ENCODE data around the gene BANF2. TPM values are rescaled to one million over a fixed set of nuclear protein-coding genes. Genes with fewer than 3 reads are reported as not detected.
"Not testable (repeated sequence)": the region's sequence is repeated elsewhere in the genome, so short reads cannot be mapped to it uniquely, and the experiment has no call there.

The BANF2 gene
- total RNA-seq, 2 donors from 2014 or later, result not detected

- H3K4me1 Mint-ChIP-seq, result peaks cover 5% of the 10 kb centered on the region
- no peaks in the 10 kb centered on the region for H3K36me3 ChIP-seq (ENCODE audit: control insufficient read depth, insufficient read depth, low read length)
- no peaks in the 10 kb centered on the region for H3K4me1 ChIP-seq (ENCODE audit: control insufficient read depth, insufficient read depth, low read length)
- H3K27ac Mint-ChIP-seq, result no peak overlapping the region
- H3K4me3 ChIP-seq (ENCODE audit: low read length), result no peak overlapping the region
- H3K4me3 Mint-ChIP-seq, result no peak overlapping the region
- DNase-seq, result no peak
- no peaks in the 10 kb centered on the region for H3K36me3 Mint-ChIP-seq (ENCODE audit: low read depth)
- no peaks in the 10 kb centered on the region for H3K27me3 Mint-ChIP-seq (ENCODE audit: insufficient read depth)
- no peaks in the 10 kb centered on the region for H3K9me3 Mint-ChIP-seq
- TF ChIP-seq, protein P1, sequence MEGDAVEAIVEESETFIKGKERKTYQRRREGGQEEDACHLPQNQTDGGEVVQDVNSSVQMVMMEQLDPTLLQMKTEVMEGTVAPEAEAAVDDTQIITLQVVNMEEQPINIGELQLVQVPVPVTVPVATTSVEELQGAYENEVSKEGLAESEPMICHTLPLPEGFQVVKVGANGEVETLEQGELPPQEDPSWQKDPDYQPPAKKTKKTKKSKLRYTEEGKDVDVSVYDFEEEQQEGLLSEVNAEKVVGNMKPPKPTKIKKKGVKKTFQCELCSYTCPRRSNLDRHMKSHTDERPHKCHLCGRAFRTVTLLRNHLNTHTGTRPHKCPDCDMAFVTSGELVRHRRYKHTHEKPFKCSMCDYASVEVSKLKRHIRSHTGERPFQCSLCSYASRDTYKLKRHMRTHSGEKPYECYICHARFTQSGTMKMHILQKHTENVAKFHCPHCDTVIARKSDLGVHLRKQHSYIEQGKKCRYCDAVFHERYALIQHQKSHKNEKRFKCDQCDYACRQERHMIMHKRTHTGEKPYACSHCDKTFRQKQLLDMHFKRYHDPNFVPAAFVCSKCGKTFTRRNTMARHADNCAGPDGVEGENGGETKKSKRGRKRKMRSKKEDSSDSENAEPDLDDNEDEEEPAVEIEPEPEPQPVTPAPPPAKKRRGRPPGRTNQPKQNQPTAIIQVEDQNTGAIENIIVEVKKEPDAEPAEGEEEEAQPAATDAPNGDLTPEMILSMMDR (conservative IDR thresholded peaks at IDR 0.05), result no peak
- no peaks in the 10 kb centered on the region for H3K9me3 ChIP-seq (ENCODE audit: control insufficient read depth, low read length)
- H3K27ac ChIP-seq (ENCODE audit: low read depth, low read length), result no peak overlapping the region
- no peaks in the 10 kb centered on the region for H3K27me3 ChIP-seq (ENCODE audit: control insufficient read depth, insufficient read depth, low read length, poor library complexity, severe bottlenecking)
- H3K9ac ChIP-seq (ENCODE audit: extremely low read depth, low read length, poor library complexity, severe bottlenecking), result no peak overlapping the region
- WGBS, 2 experiments (ENCODE audit: insufficient coverage in 1 of 2, insufficient read length in 1 of 2), result 84 to 100% methylated on average over 3 of the region's 3 CpGs
These were observed 66.5 kb downstream of the BANF2 start for GRCh38 chr20:17766226-17766625.

- Histone ChIP-seq H3K9me3 (ENCODE audit: control insufficient read depth, low read length) (no peaks in the 10 kb centered on the region), H3K36me3 (ENCODE audit: control insufficient read depth, insufficient read depth, low read length) (no peaks in the 10 kb centered on the region), H3K9ac (ENCODE audit: extremely low read depth, low read length, poor library complexity, severe bottlenecking) (no peak overlapping the region), H3K4me3 (ENCODE audit: low read length) (no peak overlapping the region), H3K27me3 (ENCODE audit: control insufficient read depth, insufficient read depth, low read length, poor library complexity, severe bottlenecking) (no peaks in the 10 kb centered on the region), H3K27ac (ENCODE audit: low read depth, low read length) (no peak overlapping the region), H3K4me1 (ENCODE audit: control insufficient read depth, insufficient read depth, low read length) (no peaks in the 10 kb centered on the region)
- H3K36me3 Mint-ChIP-seq (ENCODE audit: low read depth), result no peaks in the 10 kb centered on the region
- 90 to 100% methylated on average over 2 of the region's 2 CpGs for WGBS, 2 experiments (ENCODE audit: insufficient coverage in 1 of 2, insufficient read length in 1 of 2)
- H3K27ac Mint-ChIP-seq, result no peak overlapping the region
- TF ChIP-seq, protein P1 (conservative IDR thresholded peaks at IDR 0.05), result no peak
- H3K9me3 Mint-ChIP-seq, result no peaks in the 10 kb centered on the region
- H3K4me3 Mint-ChIP-seq, result no peak overlapping the region
- no peaks in the 10 kb centered on the region for H3K27me3 Mint-ChIP-seq (ENCODE audit: insufficient read depth)
- no peak for DNase-seq
- H3K4me1 Mint-ChIP-seq, result peaks cover 5% of the 10 kb centered on the region
These were observed 67.9 kb downstream of the BANF2 start for GRCh38 chr20:17767624-17768023.

DNA sequence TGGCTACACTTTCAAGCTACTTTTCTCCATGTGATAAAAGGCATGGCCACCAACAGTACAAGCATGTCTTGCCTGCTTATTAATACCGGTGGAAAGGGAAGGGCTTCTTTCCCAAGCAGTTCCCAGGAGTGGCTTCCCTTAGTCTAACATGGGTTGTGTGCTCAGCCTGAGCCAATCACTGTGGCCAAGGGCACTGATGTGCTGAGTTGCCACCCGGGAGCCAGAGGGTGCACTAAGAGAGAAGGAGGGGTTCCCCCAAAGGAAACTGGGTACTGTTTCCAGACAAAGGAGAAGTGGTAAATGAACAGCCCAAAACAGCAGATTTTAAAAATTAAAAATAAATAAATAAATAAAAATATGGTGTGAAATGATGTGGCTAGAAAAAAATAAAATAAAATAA lies 68.5 kb downstream of the BANF2 start:
- Histone ChIP-seq H3K9ac (ENCODE audit: extremely low read depth, low read length, poor library complexity, severe bottlenecking) (no peak overlapping the region), H3K9me3 (ENCODE audit: control insufficient read depth, low read length) (no peaks in the 10 kb centered on the region), H3K4me3 (ENCODE audit: low read length) (no peak overlapping the region), H3K27ac (ENCODE audit: low read depth, low read length) (no peak overlapping the region), H3K27me3 (ENCODE audit: control insufficient read depth, insufficient read depth, low read length, poor library complexity, severe bottlenecking) (no peaks in the 10 kb centered on the region), H3K36me3 (ENCODE audit: control insufficient read depth, insufficient read depth, low read length) (no peaks in the 10 kb centered on the region), H3K4me1 (ENCODE audit: control insufficient read depth, insufficient read depth, low read length) (no peaks in the 10 kb centered on the region)
- TF ChIP-seq, protein P1 (conservative IDR thresholded peaks at IDR 0.05), result no peak
- Mint-ChIP-seq H3K27ac (no peak overlapping the region), H3K36me3 (ENCODE audit: low read depth) (no peaks in the 10 kb centered on the region), H3K4me3 (no peak overlapping the region), H3K27me3 (ENCODE audit: insufficient read depth) (no peaks in the 10 kb centered on the region), H3K4me1 (peaks cover under 1% of the 10 kb centered on the region), H3K9me3 (no peaks in the 10 kb centered on the region)
- DNase-seq, result no peak
- WGBS, 2 experiments (ENCODE audit: insufficient coverage in 1 of 2, insufficient read length in 1 of 2), result 96 to 100% methylated on average over 1 to 2 of the region's 2 CpGs

- not testable (repeated sequence) for H3K36me3 Mint-ChIP-seq (ENCODE audit: low read depth); H3K27me3 ChIP-seq (ENCODE audit: control insufficient read depth, insufficient read depth, low read length, poor library complexity, severe bottlenecking); H3K9me3 Mint-ChIP-seq; H3K9ac ChIP-seq (ENCODE audit: extremely low read depth, low read length, poor library complexity, severe bottlenecking); DNase-seq; H3K36me3 ChIP-seq (ENCODE audit: control insufficient read depth, insufficient read depth, low read length); H3K9me3 ChIP-seq (ENCODE audit: control insufficient read depth, low read length); H3K27ac ChIP-seq (ENCODE audit: low read depth, low read length); H3K4me3 ChIP-seq (ENCODE audit: low read length); H3K4me3 Mint-ChIP-seq; H3K4me1 ChIP-seq (ENCODE audit: control insufficient read depth, insufficient read depth, low read length); H3K27me3 Mint-ChIP-seq (ENCODE audit: insufficient read depth); H3K27ac Mint-ChIP-seq; H3K4me1 Mint-ChIP-seq
- WGBS, 2 experiments (ENCODE audit: insufficient coverage in 1 of 2, insufficient read length in 1 of 2), result 87 to 92% methylated on average over 3 to 8 of the region's 8 CpGs
These were observed 70.0 kb downstream of the BANF2 start for GRCh38 chr20:17769716-17770115.

Data from endodermal cell (in vitro differentiated cells).